ENCODE results near the gene S100A10.

S100A10 gene

GRCh38 chr1:151993734-151994496 lies at the start of gene S100A10:
TSS of gene S100A10 (minus strand) at chr1:151993859. CDS start at chr1:151986230, 7,629 bp downstream.
- DNase-seq: peak in 8 of 58 donors; percentile 5 to 39 (median 14)

- no peak for DNase-seq
Measured at GRCh38 chr1:152042030-152042429, 48.4 kb upstream of the S100A10 start.

GRCh38 chr1:152039886-152040285 lies 46.2 kb upstream of the S100A10 start:
- no peak for DNase-seq

- DNase-seq: no peak
Measured at GRCh38 chr1:152039461-152039860, 45.8 kb upstream of the S100A10 start.

- no peak for DNase-seq
Measured at GRCh38 chr1:152038871-152039270, 45.2 kb upstream of the S100A10 start.

- peak in 35 of 58 donors; percentile 1 to 45 (median 15) for DNase-seq
Measured at GRCh38 chr1:152036267-152037216, 42.9 kb upstream of the S100A10 start, which contains the start of gene S100A11. TSS of gene S100A11 (minus strand) at chr1:152037004. CDS start at chr1:152036915, 89 bp downstream.

- DNase-seq: no peak
Measured at GRCh38 chr1:152035539-152036266, 42.0 kb upstream of the S100A10 start.

GRCh38 chr1:152034654-152035538 lies 41.2 kb upstream of the S100A10 start:
- no peak for DNase-seq

GRCh38 chr1:152034324-152034653 lies 40.6 kb upstream of the S100A10 start:
- DNase-seq: peak in 1 of 58 donors; percentile 6

GRCh38 chr1:152029929-152030211 lies 36.2 kb upstream of the S100A10 start:
- no peak for DNase-seq

- DNase-seq: no peak
Measured at GRCh38 chr1:152029144-152029928, 35.7 kb upstream of the S100A10 start.

GRCh38 chr1:152026895-152027294 lies 33.2 kb upstream of the S100A10 start:
- no peak for DNase-seq

- DNase-seq: no peak
Measured at GRCh38 chr1:152024223-152024622, 30.6 kb upstream of the S100A10 start.

- DNase-seq: no peak
Measured at GRCh38 chr1:152023221-152023620, 29.6 kb upstream of the S100A10 start.

- no peak for DNase-seq
Measured at GRCh38 chr1:152022474-152022873, 28.8 kb upstream of the S100A10 start.

GRCh38 chr1:152021569-152021968 lies 27.9 kb upstream of the S100A10 start:
- no peak for DNase-seq

GRCh38 chr1:152020849-152021248 lies 27.2 kb upstream of the S100A10 start:
- DNase-seq: no peak

- no peak for DNase-seq
Measured at GRCh38 chr1:152018537-152018936, 24.9 kb upstream of the S100A10 start.

GRCh38 chr1:152015766-152016165 lies 22.1 kb upstream of the S100A10 start:
- no peak for DNase-seq

- DNase-seq: no peak
Measured at GRCh38 chr1:152014943-152015342, 21.3 kb upstream of the S100A10 start.

All from anterior cingulate cortex (tissue), 58 donors.